C1 segment of cervical spinal cord (tissue), 14 donors: ENCODE results near the gene RDH8.
"Not testable (repeated sequence)": the region's sequence is repeated elsewhere in the genome, so short reads cannot be mapped to it uniquely, and the experiment has no call there.

Experiments
- DNase-seq, 14 donors: peaks; one replicate each; lab custom pipeline; 2025; lab: John Stamatoyannopoulos, UW

The RDH8 gene

DNA sequence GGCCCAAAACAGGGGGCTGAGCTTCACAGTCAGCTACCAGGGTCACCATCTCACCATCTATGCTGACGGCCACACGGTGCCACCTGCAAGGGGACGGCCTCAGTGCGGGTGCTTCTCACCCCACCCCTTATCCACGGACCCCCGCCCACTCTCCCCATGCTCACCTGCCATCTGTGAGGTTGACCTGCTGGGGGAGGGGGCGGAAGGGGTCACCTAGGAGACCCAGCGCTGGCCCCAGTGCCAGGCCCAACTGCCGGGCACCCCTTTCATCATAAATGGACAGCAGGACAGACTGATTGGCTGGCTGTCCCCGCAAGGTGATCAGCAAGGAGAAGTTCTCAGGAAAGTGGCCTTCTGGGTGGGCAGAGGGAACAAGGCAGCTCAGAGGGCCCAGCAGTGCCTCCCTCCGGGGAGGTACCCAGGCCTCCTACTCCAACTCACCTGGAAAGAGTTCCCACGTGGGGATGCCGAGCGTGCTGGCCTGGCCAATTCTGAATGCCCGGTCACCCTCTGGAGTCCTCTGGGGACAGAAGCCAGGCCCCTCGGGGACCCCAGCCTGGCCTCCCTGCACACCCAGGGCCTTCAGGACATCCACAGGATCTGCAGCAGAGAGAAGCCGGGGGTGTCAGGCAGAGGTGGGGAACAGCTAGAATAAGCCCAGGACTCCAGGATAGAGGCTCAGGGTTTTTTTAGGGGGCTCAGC lies 7.5 kb upstream of the RDH8 start:
- DNase-seq: no peak

- DNase-seq: peak in 7 of 14 donors; percentile 6 to 48 (median 11)
Observed at GRCh38 chr19:10006335-10006708, 7.0 kb upstream of the RDH8 start.

GRCh38 chr19:10006752-10007323 lies 6.4 kb upstream of the RDH8 start:
- DNase-seq: no peak

GRCh38 chr19:10007371-10008183 lies 5.7 kb upstream of the RDH8 start:
- DNase-seq: peak in 1 of 14 donors; percentile 34

DNA sequence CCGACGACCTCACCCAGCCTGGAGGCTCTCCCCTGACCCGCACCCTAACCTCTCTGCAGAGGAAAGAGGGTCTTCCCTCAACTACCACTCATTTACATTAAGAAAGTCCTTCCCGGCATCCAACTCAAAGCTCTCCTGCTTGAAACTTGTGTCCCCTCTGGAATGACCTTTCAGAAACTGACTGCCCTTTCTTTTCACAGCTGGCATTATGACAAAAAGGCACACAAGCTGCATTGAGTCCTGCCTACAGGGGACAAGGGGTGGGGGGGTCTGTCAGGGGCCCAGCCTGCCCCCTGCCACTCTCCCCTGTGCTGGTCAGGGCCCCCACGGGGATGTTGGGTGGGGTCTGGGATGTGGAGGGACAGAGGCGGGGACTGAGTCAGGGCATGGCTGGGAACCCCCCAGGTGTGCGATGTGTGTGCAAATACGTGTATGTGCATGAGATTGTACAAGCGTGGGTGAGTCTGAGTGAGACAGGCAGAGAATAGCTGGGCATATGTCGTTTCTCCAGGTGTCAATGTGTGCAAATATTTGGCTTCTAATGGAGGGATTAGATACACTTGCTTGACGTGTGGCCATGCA lies 5.0 kb upstream of the RDH8 start:
- DNase-seq: no peak

DNA sequence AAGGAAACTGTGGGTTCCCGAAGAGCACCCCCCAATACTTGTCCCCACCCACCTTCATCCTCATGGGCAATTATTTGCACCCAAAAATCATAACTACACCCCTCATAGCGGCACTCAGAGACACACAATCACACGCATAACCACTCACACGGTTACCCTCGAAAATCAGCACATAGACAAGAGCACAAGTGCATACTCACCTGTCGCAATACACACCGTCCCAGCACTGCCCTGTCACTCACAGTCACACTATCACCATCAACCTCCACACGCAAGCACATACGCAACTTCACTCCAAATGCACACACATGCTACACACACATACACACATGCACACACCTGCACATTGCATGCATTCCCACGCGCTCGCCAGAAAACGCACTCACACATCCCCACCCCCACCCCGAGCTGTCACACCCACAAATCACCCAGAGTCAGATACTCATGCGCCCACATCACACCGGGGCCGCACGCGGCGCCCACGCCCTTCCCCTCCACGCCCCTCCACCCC lies 3.5 kb upstream of the RDH8 start:
- DNase-seq: no peak

DNA sequence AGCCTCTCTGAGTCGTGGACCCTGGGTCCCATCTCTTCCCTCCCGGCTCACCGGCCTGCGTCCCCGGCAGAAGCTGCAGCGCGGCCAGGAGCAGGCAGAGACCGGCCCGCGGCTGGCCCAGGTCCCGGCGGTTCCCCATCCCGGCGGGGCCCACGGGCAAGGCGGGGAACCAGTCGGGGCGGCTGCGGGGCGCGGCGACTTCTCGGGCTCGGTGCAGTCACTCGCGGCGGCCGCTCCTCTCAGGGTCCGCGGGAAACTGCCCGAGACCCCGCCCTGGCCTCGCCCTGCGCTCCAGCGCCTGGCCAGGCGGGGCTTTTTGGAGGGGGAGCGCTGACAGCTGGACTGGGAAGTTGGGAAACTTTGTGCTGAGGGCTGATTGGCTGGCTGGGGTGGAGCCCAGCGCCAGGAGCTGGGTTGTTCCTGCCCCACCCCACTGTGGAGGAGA lies 3.0 kb upstream of the RDH8 start, which contains the start of gene COL5A3:
Gene COL5A3 (minus strand): TSS at position 258 of the 445 bp plus-strand sequence. CDS start 119 bp downstream, at position 139.
- no peak for DNase-seq

- DNase-seq: no peak
Observed at GRCh38 chr19:10010939-10011338, 2.3 kb upstream of the RDH8 start.

DNA sequence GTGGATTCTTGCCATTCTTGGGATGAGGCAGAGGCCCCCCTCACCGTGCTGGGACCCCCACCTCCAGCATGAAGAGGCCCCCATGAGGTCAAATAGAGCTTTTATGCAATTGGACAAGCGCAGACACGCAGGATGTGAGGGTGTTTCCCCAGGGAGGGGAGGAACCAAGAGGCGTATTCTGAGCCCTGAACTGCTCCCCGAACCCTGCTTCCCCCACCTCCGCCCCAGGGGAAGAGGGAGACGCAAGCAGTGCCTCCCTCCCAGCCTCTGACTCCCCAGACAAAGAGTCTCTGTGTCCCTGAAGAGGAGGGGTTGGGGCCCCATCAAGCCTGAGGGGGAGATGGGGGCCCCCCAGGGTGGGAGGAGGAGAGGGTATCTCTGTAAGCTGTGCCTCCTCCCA lies 1.3 kb upstream of the RDH8 start:
- no peak for DNase-seq

GRCh38 chr19:10013834-10014618 lies 743 bp downstream of the RDH8 start:
- no peak for DNase-seq

- DNase-seq: no peak
Observed at GRCh38 chr19:10018263-10018662, 5.0 kb downstream of the RDH8 start.

GRCh38 chr19:10018786-10019185 lies 5.5 kb downstream of the RDH8 start:
- no peak for DNase-seq

- DNase-seq: no peak
Observed at GRCh38 chr19:10019246-10019645, 6.0 kb downstream of the RDH8 start.

- DNase-seq: no peak
Observed at GRCh38 chr19:10020851-10021250, 7.6 kb downstream of the RDH8 start.

DNA sequence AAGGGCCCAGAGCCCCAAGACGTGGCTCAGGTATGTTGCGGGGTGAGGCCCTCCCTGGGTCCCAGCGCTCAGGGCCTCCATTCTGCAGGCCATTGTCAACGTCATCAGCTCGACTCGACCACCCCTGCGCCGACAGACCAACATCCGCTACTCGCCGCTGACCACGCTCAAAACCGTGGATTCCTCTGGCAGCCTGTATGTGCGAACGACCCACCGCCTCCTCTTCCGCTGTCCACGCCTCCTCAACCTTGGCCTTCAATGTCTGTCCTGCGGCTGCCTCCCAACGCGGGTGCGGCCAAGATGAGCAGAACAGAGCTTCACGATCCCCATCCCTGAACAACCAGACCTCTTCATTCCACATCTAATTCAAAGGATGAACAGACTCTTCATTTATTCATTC lies 8.2 kb downstream of the RDH8 start:
- DNase-seq: no peak

DNA sequence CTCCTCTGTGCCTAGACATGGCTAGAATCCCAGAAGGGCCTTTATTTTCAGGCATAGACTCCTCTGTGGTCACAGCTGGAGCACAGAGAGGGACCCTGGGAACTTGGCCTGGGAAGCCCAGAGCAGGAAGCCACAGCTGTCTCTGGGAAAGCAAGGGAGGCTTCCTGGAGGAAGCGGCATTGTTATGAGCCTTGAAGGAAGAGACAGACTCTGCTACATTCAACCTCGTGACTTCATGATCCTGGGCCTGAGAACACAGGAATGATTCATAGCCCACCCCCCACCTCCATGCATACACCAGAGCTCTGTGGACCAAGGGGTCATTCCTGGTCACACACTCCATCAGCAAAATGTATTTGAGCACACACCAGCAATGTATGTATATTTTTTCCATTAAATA lies 8.6 kb downstream of the RDH8 start:
- DNase-seq: no peak

DNA sequence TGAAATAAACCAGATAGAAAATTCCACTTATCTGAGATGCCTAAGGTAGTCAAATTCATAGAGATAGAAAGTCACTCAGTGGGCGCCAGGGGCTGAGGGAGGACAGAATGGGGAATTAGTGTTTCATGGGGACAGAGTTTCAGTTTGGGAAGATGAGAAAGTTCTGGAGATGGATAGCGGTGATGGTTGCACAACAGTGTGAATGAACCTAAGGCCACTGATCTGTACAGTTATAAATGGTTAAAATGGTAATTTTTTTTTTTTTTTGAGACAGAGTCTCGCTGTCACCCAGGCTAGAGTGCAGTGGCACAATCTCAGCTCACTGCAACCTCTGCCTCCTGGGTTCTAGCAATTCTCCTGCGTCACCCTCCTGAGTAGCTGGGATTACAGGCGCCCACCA lies 9.8 kb downstream of the RDH8 start:
- not testable (repeated sequence) for DNase-seq

DNA sequence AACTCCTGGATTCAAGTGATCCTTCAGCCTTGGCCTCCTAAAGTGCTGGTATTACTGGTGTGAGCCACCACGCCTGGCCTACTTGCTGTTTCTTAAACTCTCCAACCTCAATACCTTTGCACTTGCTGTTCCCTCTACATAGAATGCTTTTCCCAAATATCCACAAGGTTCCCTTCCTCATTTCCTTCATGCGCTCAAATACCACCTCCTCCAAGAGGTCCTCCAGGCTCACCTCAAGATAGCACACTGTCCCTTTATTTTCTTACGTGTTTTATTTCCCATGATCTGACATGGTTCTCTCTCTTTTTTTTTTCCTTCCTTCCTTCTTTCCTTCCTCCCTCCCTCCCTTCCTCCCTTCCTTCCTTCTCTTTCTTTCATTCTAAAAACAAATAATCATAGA lies 13.5 kb downstream of the RDH8 start:
- DNase-seq: no peak

GRCh38 chr19:10027158-10027997 lies 14.1 kb downstream of the RDH8 start:
- peak in 13 of 14 donors; percentile 4 to 92 (median 78) for DNase-seq

- DNase-seq: no peak
Observed at GRCh38 chr19:10033614-10034013, 20.3 kb downstream of the RDH8 start.
